ENCODE measurements around the gene NECTIN1.

The NECTIN1 gene

DNA sequence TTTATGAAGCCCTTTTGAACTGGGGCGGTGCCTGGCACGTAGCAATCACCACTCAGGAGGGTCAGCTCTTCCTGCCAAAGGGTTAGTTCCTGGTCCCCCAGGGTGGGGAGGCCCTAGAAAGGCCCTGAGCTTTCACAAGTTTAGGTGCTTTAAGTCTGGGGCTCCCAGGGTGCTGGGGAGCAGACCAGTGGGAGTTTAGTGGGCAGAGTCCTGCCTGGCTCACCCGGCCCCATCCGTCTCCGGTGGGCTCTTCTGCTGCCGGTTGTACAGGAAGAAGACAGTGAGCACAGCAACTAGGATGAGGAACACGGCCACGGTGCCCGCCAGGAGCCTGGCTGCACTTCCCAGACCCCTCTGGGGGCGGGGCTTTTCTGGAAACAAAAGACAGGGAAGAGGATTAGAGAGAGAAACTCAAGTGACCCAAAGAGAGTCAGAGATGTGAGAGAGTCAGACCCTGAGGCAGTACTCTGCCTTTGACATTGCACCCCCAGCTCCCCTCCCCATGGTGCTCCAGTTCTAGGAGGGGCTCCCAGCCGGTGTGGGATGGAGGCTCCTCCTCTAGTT, 89.3 kb downstream of the NECTIN1 start:
- no peak for DNase-seq (ENCODE audit: low read depth)

- DNase-seq (ENCODE audit: low read depth): no peak
Observed at GRCh38 chr11:119638851-119639250, 90.1 kb downstream of the NECTIN1 start.

DNA sequence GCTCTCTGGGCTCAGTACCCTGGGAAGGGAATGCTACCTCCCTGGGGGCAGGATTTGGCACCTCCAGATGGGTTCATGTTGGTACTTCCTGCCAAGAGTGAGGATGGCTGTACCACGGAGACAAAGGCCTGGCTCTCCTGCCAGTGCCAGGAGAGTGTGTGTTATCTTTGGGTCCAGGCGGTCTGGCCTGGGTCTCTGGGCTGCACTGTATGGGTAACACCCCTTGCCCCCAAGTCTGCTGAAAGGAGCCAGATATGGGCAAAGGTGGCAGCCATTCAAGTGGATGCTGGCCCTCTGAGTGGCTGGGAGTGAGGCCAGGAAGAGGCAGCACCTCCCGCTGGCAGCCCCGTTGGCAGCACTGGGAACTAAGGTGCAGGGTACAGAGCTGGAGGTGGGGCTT, 91.5 kb downstream of the NECTIN1 start:
- DNase-seq (ENCODE audit: low read depth): no peak

DNA sequence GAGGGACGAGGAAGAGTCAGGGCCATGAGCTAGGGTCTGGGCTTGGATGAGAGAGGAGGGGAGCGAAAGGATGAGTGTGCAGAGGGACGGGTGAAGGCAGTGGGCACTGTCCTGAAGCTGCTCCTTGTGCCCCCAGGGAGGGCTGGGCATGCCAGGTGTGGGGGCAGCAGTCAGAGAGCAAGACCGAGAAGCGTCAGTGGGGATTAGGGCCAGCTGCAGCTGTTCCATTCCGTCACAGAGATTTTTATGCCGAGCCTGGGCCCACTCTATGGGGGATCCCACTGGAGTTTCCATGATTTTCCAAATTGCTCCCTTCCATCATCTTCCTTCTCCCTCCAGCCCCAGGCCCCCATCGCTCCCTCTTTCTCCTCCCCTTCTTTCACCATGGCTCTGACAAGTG, 93.2 kb downstream of the NECTIN1 start:
- DNase-seq (ENCODE audit: low read depth): no peak

- no peak for DNase-seq (ENCODE audit: low read depth)
Observed at GRCh38 chr11:119635041-119635740, 93.8 kb downstream of the NECTIN1 start.

DNA sequence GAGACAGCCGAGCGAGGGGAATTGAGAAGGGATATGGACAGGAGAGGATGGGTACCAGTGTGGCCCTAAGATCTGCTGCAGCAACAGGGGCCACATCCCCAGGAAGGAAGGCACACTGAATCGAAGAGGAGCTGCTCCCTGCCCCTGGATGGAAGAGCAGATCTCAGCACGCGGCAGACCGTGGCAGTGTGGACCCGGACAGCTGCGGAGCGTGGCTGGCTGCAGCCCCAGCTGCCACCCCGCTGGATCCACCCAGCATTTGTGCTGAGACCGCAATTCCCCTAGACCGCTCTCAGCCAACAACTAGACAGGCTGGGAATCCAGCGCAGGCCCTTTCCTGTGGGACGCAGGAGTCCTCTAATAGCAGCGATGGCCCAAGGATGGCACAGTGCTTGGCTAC, 94.7 kb downstream of the NECTIN1 start:
- DNase-seq (ENCODE audit: low read depth): no peak

DNA sequence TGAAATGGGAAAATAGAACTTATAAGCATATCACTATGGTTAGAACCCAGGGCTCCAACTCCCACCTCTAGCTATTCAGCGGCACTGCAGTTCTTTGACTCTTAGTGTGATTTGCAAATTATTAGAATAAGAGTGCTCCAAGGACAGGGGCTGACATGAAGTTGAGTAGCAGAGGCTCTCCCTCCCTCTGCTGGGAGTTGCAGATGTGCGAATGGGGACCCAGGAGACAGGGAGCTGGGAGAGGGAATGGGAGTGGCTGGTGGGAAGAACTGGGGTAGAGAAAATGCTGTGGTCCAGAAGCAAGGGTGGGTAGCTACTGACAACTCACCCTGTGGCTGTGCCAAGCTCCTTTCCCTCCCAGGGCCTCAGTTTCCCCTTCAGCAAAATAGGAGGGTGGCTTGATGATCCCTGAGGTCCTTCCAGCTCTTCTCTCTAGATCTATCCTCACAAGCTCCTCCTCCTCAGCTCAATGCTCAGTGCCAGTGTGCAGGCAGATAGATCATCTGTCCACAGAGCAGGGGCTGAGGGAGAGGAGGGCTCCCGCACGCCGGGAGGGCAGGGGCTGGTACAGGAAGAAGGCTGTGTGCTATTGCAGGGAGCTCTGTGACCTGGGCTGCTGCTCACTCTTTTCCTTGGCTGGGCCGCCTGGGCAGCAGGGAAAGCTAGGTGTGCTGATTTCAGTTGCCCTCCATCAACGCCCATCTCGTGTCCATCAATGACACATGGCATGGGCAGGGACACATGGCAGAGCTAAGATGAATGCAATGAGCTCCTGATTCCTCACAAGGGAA, 99.0 kb downstream of the NECTIN1 start:
- DNase-seq (ENCODE audit: low read depth): no peak

DNA sequence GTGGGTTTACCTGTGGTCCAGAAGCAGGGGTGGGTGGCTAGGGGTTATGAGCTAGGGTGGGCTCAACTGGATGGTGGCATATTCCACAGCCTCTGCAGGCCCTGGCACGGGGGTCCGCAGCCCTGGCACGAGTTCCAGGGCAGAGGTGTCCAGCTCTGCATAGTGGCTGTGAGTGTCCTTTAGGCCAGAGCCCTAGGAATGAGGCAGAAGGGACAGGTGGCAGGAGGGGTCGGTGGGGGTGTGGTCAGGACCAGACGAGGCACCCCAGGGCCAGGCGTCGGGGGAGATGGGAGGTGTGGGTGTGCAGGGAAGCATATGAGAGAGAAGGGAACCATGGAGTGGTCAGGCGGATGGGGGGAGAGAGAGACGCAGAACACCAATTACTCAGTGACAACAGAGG, 99.9 kb downstream of the NECTIN1 start:
- DNase-seq (ENCODE audit: low read depth): no peak

- no peak for DNase-seq (ENCODE audit: low read depth)
Observed at GRCh38 chr11:119627286-119627685, 101.7 kb downstream of the NECTIN1 start.

DNA sequence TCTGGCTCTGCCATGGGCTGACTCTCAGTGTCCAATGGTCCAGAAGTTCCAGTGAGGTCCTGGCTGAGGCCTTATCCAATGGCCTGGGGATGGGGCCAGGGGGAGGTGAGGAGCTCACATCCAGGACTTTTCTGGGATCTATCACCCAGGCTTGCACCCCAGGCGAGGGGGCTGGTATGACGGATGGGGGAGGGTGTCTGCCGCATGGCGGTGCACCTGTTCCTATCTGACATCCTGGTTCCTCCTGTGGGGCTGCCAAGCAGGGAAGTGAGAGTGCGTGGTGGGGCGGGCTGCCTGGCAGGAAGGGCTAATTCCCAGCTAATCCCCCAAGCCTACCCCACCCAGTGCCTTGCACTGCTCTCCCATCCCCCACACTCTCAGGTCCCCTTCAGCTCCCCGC, 102.1 kb downstream of the NECTIN1 start:
- DNase-seq (ENCODE audit: low read depth): no peak

DNA sequence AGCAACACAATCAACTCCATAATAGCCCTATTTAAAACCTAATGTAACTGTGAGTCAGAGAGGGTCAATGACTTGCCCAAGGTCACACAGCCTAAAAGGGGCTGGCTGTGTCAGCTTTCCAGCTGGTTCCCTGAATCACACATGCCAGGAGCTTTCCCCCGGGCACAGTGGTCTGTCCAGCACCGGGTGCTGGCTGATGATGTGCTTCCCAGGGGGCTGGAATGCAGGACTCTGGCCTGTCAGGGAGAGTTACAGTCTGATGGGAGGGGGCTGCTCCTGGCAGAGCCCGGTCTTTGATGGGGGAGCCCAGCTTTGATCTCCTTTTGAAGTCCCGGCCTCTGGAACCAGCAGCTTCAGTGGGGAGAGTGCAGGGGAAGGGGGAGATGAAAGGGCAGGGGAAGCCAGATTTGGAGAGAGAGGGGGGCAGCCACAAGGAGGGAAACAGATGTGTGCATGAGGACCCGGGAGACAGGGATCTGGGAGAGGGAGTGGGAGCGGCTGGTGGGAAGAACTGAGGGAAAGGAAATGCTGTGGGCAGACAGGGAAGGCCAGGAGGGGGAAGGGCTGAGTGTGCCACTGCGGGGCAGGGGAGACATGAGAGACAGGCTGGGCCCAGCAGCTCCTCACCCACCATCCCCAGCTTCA, 102.7 kb downstream of the NECTIN1 start:
- no peak for DNase-seq (ENCODE audit: low read depth)

- no peak for DNase-seq (ENCODE audit: low read depth)
Observed at GRCh38 chr11:119625206-119625978, 103.6 kb downstream of the NECTIN1 start.

DNA sequence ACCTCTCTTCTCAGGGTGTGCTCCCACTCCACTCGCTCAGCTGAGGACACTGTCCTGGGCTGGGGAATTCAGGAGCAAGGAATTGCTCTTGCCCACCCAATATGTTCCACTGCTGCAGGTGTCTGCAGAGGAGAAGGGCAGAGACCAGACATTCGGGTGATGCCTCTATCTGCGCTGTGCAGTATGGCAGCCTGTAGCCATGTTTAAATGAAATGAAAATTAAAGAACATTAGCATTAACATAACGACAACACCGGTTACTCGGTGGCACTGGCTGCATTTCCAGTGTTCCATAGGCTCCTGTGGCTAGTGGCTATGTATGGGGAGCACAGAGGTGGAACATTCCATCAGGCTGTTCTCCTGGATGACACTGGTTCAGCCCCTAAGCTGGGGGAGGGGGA, 104.4 kb downstream of the NECTIN1 start:
- no peak for DNase-seq (ENCODE audit: low read depth)

GRCh38 chr11:119624102-119624615, 104.8 kb downstream of the NECTIN1 start:
- no peak for DNase-seq (ENCODE audit: low read depth)

GRCh38 chr11:119623682-119624081, 105.3 kb downstream of the NECTIN1 start:
- DNase-seq (ENCODE audit: low read depth): no peak

- DNase-seq (ENCODE audit: low read depth): no peak
Observed at GRCh38 chr11:119622454-119623143, 106.4 kb downstream of the NECTIN1 start.

DNA sequence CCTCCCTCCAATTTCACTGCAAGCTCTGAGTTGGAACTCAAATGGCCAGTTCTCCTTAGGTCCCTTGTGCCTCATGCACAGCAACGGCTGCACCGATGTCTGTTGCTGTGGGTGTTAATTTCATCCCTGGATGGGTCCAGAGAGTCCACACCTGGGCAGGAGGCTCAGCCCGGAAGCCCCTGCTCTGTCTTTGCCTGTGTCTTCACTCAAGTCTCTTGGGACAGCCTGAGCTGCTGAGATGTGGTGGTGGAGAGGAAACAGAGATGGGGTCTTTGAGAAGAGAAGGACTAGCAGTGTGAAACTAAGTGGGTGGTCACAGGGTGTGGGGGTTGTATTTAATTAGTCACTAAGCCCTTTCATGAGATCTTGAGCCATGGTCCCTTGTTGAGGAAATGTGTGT, 109.3 kb downstream of the NECTIN1 start:
- DNase-seq (ENCODE audit: low read depth): no peak

DNA sequence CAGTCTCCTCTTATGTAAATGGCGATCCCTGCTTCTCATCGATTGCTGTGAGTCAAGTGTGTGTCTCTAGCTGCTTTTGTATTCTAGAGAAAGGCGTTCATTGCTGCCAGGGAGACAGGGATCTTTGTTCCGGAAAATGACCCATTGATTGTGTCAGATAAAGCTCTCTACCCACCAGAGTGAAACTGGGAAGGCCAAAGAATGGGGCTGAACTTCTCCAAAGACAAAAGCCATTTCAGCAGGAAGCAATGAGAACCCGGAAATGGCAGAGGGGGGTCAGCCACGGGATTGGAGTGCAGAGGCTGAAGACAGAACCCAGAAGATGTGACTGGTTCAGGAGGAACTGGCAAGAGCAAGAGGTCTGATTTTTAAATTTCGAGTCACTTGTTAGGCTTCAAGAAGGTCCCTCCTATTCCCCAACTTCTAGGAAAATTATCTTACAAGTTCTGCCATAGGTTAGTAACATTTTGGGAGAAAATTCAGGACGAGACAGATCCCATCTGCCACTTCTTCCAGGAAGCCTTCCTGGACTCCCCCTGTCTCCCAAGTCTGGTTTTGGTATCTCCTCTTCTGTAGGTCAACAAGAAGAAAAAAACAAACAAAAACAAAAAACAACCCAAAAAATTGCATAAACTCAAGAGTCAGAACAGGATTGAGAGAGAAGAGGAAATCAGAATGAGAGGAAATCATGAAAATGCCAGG, 110.6 kb downstream of the NECTIN1 start:
- DNase-seq (ENCODE audit: low read depth): no peak

GRCh38 chr11:119617340-119617713, 111.7 kb downstream of the NECTIN1 start:
- no peak for DNase-seq (ENCODE audit: low read depth)

DNA sequence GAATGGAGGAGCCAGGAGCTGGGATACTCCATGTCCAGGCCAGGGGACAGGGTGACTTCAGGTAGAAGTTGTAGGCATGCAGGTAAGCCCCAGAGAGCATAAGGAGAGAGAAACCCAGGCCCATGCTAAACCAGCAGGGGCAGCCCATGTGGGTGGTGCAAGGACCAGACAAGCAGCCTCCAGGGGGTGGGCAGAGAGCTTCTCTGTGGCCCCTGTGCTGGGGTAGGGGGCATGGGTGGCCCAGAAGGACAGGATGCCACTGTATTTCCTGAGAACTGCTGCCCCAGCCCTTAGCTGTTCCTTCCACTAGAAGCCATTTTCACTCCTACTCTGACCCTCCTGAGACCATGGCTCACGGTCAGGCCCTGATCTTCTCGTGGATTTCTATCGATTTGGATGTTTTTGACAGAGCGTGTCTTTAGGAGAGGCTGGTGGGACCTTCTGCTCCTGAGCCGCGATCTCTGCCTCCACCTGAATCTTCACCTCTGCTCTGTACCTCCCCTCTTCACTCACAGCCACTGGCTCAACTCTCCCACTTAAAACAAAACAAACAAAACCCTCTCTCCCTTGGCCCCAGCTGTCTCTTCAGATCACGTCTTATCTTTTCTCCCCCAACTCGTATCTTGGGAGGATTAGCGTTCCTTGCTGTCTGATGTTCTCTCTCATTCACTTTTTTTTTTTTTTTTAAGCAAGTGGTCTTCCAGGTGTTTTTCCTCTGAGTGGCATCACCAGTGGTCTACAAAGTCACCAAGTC, 112.2 kb downstream of the NECTIN1 start:
- no peak for DNase-seq (ENCODE audit: low read depth)
